Measurements from ENCODE around the gene CLEC16A.

GRCh38 chr16:11134722-11135463 lies 190.5 kb downstream of the CLEC16A start:
- TF ChIP-seq CTCF (IDR thresholded peaks at IDR 0.05; ENCODE audit: borderline replicate concordance, extremely low read depth, low read length, poor library complexity, severe bottlenecking) (no peak), EZH2 (IDR thresholded peaks at IDR 0.05; ENCODE audit: borderline replicate concordance, low read depth, low read length, severe bottlenecking) (no peak)
